ENCODE data around the gene FAM169A. TPM values are rescaled to one million over a fixed set of nuclear protein-coding genes. Genes with fewer than 3 reads are reported as not detected.
A peak's percentile ranks its signal among the peaks of the same experiment; 100 is the strongest.
"Not testable (repeated sequence)": the region's sequence is repeated elsewhere in the genome, so short reads cannot be mapped to it uniquely, and the experiment has no call there.

The FAM169A gene
- total RNA-seq, 2 donors from 2014 or later: 3.9 to 5.9 TPM

DNA sequence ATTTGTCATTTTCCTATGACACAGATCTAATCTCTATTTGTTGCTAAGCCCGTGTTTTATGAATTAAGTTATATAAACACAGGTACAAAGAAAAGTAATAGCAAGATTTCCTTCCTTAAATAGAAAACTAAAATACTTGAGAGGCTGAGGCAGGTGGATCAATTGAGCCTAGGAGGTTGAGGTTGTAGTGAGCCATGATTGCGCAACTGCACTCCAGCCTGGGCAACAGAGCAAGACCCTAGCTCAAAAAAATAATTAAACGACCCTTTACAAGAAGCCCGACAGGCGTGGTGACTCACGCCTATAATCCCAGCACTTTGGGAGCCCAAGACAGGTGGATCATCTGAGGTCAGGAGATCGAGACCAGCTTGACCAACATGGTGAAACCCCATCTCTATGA, 36.8 kb downstream of the FAM169A start:
- intact Hi-C loops (cut with DNase I, micrococcal nuclease): no loop called here
- no peak for ATAC-seq

DNA sequence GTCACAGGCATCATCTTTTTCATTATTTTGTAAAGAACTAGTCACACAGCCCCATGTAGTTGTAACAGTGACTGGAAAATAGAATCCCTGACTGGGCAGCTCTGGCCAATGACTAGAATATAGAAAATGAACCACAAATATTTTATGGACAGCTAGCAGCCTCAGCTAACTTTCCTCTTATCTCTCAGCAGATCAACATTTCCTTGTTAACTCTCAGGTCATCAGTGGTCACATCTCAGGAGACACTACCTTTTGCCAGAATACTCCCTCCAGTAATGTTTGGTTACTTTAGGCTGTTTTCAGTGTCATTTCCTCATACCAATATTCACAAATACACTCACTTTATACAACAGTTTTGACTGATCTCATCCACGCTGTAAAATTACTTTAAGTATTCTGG, 43.9 kb downstream of the FAM169A start:
- no peak for DNase-seq
- intact Hi-C loops (cut with DNase I, micrococcal nuclease): no loop called here
- no peak for ATAC-seq

More for the DNA sequence above, 36.8 kb downstream of the FAM169A start:
- DNase-seq: no peak

GRCh38 chr5:74816875-74817274, 49.3 kb downstream of the FAM169A start:
- no peak for DNase-seq
- ATAC-seq: no peak
- intact Hi-C loops (cut with DNase I, micrococcal nuclease): no loop called here

GRCh38 chr5:74810915-74811314, 55.3 kb downstream of the FAM169A start:
- intact Hi-C loops (cut with DNase I, micrococcal nuclease): no loop called here
- no peak for ATAC-seq

DNA sequence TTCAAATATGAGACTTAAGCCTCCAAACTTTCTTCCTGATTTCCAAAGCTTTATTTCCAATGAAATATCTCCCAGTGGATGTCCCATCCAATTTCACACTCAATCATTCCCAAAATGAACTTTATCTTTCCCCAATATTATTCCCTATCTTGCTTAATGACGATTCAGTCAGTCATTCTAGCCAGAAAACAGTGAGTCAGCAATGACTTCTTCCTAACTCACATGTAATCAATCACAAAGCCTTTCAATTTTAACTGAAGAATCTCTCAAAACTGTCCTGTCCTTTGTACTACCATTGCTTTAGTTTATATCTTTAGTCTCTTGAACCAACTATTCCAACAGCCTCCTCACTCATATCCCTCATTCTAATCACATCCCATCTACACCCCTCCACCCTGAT, 64.2 kb downstream of the FAM169A start:
- ATAC-seq (no peak), DNase-seq (no peak)
- intact Hi-C loops (cut with DNase I, micrococcal nuclease): no loop called here

More at GRCh38 chr5:74810915-74811314, 55.3 kb downstream of the FAM169A start:
- no peak for DNase-seq

DNA sequence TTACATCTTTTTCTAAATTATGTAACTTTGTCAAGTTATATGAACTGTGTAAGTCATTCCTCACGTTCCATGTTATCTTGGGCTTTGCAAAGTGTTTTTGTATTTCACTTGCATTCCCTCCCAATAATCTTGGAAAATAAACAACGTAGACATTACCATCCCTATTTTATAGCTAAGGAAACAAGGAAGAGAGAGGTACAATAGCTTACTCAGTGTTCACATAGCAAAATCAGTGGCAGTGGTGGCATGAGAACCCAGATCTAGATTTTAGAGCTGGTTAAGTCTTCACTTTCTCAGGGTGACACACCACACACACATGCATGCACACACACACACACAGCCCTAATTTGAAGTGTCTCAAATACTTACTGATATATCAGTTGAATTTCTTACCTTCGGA, 65.0 kb downstream of the FAM169A start:
- intact Hi-C loops (cut with DNase I, micrococcal nuclease): no loop called here
- ATAC-seq (peak; percentile 84), DNase-seq (no peak)

DNA sequence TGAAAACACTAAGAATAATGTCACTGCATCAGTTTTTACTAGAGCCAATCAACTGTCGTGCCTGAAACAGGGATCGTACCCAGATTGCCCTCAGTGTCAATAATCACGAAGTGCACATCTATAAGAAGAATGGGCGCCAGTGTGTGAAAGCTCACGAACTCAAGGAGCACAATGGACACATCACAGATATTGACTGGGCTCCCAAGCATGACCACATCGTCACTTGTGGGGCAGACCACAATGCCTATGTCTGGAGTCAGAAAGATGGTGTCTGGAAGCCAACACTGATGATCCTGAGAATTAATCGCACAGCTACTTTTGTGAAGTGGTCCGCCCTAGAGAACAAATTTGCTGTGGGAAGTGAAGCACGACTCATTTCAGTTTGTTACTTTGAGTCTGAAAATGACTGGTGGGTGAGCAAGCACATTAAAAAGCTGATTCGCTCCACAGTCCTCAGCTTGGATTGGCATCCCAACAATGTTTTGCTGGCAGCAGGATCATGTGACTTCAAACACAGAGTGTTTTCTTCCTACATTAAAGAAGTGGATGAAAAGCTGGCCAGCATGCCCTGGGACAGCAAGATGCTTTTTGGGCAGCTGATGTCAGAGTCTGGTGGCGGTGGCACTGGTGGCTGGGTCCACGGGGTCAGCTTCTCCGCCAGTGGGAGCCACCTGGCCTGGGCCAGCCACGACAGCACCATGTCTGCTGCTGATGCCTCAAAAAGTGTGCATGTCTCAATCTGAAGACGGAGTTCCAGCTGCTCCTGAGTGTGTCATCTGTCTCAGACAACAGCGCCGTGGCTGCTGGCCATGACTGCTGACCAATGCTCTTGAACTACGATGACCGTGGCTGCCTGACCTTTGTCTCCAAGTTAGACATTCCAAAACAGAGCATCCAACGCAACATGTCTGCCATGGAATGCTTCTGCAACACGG, 66.9 kb downstream of the FAM169A start:
- intact Hi-C loops (cut with DNase I, micrococcal nuclease): no loop called here
- ATAC-seq (no peak), DNase-seq (no peak)

GRCh38 chr5:74791669-74792068, 74.5 kb downstream of the FAM169A start:
- ATAC-seq; DNase-seq; intact Hi-C loops (cut with DNase I, micrococcal nuclease): not testable (repeated sequence)

DNA sequence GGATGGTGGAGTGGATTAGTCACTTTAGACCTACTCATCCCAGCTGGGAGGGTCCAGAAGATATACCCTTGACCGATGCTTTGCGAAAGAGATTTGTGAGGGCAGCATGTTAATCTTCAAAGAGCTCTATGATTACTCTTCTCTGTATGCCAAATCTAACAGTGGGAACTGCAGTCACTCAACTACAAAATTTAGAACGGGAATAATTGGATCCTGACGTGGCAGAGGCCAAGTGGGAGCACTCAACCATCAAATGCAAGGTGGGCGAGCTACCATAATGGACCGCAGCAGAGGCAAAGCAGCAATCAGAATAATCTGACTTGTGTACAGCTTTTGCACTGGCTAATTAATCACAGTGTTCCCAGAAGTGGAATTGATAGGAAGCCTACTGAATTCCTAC, 78.8 kb downstream of the FAM169A start:
- no peak for ATAC-seq
- DNase-seq: no peak
- intact Hi-C loops (cut with DNase I, micrococcal nuclease): no loop called here

DNA sequence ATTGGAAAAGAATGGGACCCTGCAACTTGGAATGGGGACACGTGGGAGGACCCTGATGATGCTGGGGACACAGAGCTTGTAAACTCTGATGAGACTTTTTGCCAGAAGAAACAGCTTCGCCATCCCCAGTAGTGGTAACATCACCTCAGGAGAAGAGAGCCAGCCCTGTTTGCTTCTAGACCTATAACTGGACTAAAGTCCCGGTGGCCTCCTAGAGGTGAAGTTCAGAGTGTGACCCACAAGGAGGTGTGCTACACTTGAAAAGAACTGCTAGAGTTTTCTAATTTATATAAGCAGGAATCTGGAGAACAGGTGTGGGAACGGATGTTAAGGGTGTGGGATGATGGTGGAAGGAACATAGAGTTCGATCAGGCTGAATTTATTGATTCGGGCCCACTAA, 79.3 kb downstream of the FAM169A start:
- intact Hi-C loops (cut with DNase I, micrococcal nuclease): no loop called here
- peak in 1 of 2 donors; percentile 17 for DNase-seq
- ATAC-seq: peak; percentile 50

GRCh38 chr5:74778609-74779008, 87.6 kb downstream of the FAM169A start:
- DNase-seq: no peak
- ATAC-seq: peak; percentile 73
- intact Hi-C loops (cut with DNase I, micrococcal nuclease): no loop called here

DNA sequence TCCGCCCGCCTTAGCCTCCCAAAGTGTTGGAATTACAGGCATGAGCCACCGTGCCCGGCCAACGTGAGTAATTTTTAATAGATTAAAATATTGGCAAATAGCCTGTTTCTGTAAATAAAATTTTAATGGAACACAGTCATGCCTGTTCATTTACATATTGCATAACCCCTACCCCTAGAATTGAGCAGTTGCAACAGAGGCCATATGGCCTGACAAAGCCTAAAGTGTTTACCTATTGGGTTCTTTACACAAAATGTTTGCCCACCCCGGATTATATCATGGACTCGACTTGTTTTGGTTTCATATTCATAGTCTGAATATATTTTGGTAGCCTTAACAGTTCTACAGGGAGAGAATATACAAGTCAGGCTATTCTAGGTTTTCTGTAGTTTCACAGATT, 93.8 kb downstream of the FAM169A start:
- no peak for ATAC-seq
- no peak for DNase-seq
- intact Hi-C loops (cut with DNase I, micrococcal nuclease): no loop called here

DNA sequence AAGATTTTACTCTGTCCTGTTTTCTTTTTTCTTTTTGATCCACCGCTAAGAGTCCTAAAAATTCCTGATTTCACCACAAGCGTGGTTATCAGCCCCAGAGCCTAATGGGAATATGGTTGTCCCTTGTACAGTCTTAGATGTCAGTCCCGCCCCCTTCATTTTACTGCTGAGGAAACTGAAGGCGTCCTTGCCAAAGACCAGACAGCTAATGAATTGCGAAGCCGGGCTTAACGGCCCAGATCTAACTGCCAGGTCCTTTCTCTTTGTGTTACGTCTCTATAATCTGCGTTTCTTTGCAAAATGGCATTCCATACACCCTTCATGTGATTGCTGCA, 98.6 kb downstream of the FAM169A start:
- ATAC-seq (peak; percentile 67), DNase-seq (peak; percentile 34 to 52)
- intact Hi-C loops (cut with DNase I, micrococcal nuclease): loop anchor here in 1 of 2 donors (10.0 kb wide), 2 partner anchors 157 to 287 kb away; partner anchors contain the start of gene GCNT4

DNA sequence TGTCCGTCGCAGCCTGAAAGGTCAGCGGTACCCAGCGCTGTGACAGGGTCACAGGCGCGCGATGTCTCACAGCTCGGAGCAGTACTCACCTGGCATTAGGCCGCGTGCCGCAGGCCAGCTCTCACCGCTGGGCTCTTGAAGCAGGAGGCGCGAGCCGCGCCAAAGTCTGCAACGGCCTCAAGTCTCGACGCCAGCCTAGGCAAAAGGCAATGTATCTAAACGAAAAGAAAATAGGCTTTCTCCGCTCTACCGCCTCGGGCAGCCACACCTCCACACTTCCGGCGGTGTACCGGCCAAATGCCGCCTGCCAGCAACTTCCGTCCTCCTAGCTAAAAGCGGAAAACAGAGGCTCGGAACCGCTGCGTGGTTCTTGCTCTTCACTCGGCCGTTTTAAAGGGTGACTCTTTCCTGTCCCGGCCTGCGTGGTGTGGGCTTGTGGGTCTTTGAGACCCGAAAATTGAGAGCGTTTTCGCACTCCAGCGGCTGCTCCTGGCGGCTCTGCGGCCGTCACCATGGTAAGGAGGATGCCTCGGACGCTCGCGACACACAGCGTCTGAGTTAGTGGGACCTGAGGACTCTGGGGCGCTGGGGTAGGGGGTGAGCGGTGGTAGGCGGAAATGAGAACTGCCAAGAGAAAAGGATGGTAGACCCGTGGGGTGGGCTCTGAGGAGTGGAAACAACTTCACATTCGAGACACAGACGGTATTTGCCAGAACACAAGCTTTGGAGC, 99.2 kb downstream of the FAM169A start, which contains the start of the genes GFM2 and NSA2:
Gene GFM2, minus strand, starts transcription at position 269 of the 730 bp plus-strand sequence. CDS start 3,375 bp downstream, outside the sequence.
Gene NSA2, plus strand, starts transcription at position 401 of the 730 bp plus-strand sequence. Its CDS starts 112 bp downstream, at position 513.
- DNase-seq (peak; percentile 91 to 95), ATAC-seq (peak; percentile 97)
- intact Hi-C loops (cut with DNase I, micrococcal nuclease): loop anchor here in 1 of 2 donors (10.0 kb wide), 2 partner anchors 158 to 288 kb away; partner anchors contain the start of gene GCNT4

GRCh38 chr5:74766418-74766848, 99.8 kb downstream of the FAM169A start:
- peak; percentile 43 for ATAC-seq
- intact Hi-C loops (cut with DNase I, micrococcal nuclease): loop anchor here in 1 of 2 donors (10.0 kb wide), 2 partner anchors 158 to 288 kb away; partner anchors contain the start of gene GCNT4
- DNase-seq: no peak

DNA sequence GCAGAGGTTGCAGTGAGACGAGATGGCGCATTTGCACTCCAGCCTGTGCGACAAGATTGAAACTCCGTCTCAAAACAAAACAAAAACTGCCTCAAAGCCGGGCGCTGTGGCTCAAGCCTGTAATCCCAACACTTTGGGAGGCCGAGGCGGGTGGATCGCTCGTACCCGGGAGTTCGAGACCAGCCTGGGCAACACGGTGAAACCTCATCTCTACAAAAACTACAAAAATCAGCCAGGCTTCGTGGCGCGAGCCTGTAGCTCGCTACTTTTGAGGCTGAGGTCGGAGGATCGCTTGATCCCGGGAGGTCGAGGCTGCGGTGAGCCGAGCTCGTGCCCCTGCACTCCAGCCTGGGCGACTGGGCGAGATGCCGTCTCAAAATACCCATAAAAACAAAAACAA, 100.3 kb downstream of the FAM169A start:
- no peak for ATAC-seq
- peak in 1 of 2 donors; percentile 8 for DNase-seq
- intact Hi-C loops (cut with DNase I, micrococcal nuclease): loop anchor here in 1 of 2 donors (10.0 kb wide), 2 partner anchors 159 to 289 kb away; partner anchors contain the start of gene GCNT4

DNA sequence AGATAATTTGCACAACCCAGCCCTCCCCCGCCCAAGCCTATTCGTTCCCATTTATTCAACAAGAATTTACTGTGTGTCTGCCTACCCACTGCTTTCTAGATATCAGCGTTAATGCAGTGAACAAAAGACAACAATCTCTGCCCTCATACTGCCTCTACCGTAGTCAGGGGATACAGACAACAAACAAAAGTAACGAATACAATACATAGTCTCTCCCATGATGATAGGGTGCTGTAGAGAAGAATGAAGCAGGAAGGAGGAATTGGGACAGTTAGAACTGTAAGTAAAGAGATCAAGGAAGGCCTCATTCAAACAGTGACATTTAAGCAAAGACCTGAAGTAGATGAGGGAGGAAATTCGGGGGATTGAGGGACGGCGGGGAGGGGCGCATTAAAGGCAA, 101.0 kb downstream of the FAM169A start:
- ATAC-seq (no peak), DNase-seq (no peak)
- intact Hi-C loops (cut with DNase I, micrococcal nuclease): loop anchor here in 1 of 2 donors (10.0 kb wide), 2 partner anchors 160 to 290 kb away; partner anchors contain the start of gene GCNT4

DNA sequence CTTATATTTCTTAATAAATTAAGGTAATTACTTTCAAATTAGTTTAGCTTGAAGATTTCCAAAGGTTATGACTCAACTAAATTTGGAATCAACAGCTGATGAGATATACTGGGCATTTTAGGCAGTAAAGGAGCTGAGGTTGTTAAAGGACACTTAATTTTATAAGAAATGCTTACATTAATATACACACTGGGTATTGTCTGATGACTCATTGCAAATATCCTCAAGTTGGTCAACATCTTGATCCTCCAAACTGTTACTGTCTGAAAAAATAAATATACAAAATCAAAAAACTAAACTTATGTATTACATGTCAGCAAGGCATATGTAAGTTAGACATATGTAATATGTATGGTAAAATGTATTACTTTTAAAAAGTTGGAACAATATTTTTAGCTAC, 102.7 kb downstream of the FAM169A start:
- intact Hi-C loops (cut with DNase I, micrococcal nuclease): loop anchor here in 1 of 2 donors (10.0 kb wide), 2 partner anchors 161 to 291 kb away; partner anchors contain the start of gene GCNT4
- DNase-seq: no peak
- ATAC-seq: no peak

- DNase-seq: no peak
- intact Hi-C loops (cut with DNase I, micrococcal nuclease): loop anchor here in 1 of 2 donors (10.0 kb wide), 2 partner anchors 162 to 292 kb away; partner anchors contain the start of gene GCNT4
- no peak for ATAC-seq
These were observed 103.6 kb downstream of the FAM169A start for GRCh38 chr5:74762599-74762998.
